GM23248 (cell line): ENCODE data around the gene MYZAP. TPM values are rescaled to one million over a fixed set of nuclear protein-coding genes. Genes with fewer than 3 reads are reported as not detected.

ENCODE experiments used
- DNase-seq: peaks from one replicate; pipeline ENCODE4 v3.0.0-alpha.2; 2015
- H2AFZ ChIP-seq: fragments of 200-600 bp; sonication (generic); 2 replicates; pipeline ENCODE4 v1.6.1; 2016; ENCODE audit warnings: antibody characterized with exemption
- H3F3A ChIP-seq: fragments of 200-600 bp; sonication (generic); 2 replicates; pipeline ENCODE4 v1.6.1; 2016; ENCODE audit warnings: mild to moderate bottlenecking, antibody characterized with exemption, mixed run types; ENCODE audit not compliant: insufficient read depth
- H3K27ac ChIP-seq: fragments of 200-600 bp; sonication (generic); 2 replicates; pipeline ENCODE4 v1.5.1; 2016; ENCODE audit warnings: mild to moderate bottlenecking
- H3K27me3 ChIP-seq: fragments of 200-600 bp; sonication (generic); replicated peaks from 2 replicates; pipeline ENCODE4 v1.6.1; 2016; ENCODE audit warnings: mild to moderate bottlenecking; ENCODE audit not compliant: insufficient read depth
- H3K36me3 ChIP-seq: fragments of 200-600 bp; sonication (generic); 2 replicates; pipeline ENCODE4 v1.6.1; 2016; ENCODE audit warnings: low read depth, mild to moderate bottlenecking
- H3K4me1 ChIP-seq: fragments of 200-600 bp; sonication (generic); 2 replicates; pipeline ENCODE4 v1.6.1; 2016; ENCODE audit warnings: mild to moderate bottlenecking; ENCODE audit not compliant: insufficient read depth
- H3K4me2 ChIP-seq: fragments of 200-600 bp; sonication (generic); one replicate; pipeline ENCODE4 v1.6.1; 2016; ENCODE audit warnings: mild to moderate bottlenecking; ENCODE audit not compliant: unreplicated experiment
- H3K4me3 ChIP-seq: fragments of 200-600 bp; sonication (generic); 2 replicates; pipeline ENCODE4 v1.5.1; 2016; ENCODE audit warnings: mild to moderate bottlenecking
- H3K79me2 ChIP-seq: fragments of 200-600 bp; sonication (generic); 2 replicates; pipeline ENCODE4 v1.6.1; 2016; ENCODE audit warnings: mild to moderate bottlenecking; ENCODE audit not compliant: insufficient read depth
- H3K9ac ChIP-seq: fragments of 200-600 bp; sonication (generic); 2 replicates; pipeline ENCODE4 v1.6.1; 2016; ENCODE audit warnings: mild to moderate bottlenecking
- H3K9me2 ChIP-seq: fragments of 200-600 bp; sonication (generic); 2 replicates; pipeline ENCODE4 v1.6.1; 2016; ENCODE audit warnings: mixed run types, mild to moderate bottlenecking, moderate library complexity; ENCODE audit not compliant: insufficient read depth
- H3K9me3 ChIP-seq: fragments of 200-600 bp; sonication (generic); one replicate; pipeline ENCODE4 v1.6.1; 2017; ENCODE audit warnings: low read depth
- H4K20me1 ChIP-seq: fragments of 200-600 bp; sonication (generic); 2 replicates; pipeline ENCODE4 v1.6.0; 2016; ENCODE audit not compliant: insufficient read depth
- EZH2 ChIP-seq: fragments of 200-600 bp; sonication (generic); IDR thresholded peaks from 2 replicates; pipeline ENCODE4 v1.6.1; 2018; ENCODE audit warnings: antibody characterized with exemption, mild to moderate bottlenecking; ENCODE audit not compliant: insufficient read depth, poor library complexity, severe bottlenecking
- EZH2phosphoT487 ChIP-seq: fragments of 200-600 bp; sonication (generic); IDR thresholded peaks from 2 replicates; pipeline ENCODE4 v1.6.1; 2018; ENCODE audit warnings: antibody characterized with exemption, moderate library complexity, mild to moderate bottlenecking, low read depth; ENCODE audit not compliant: insufficient read depth
- WGBS, 2 experiments: methylation state at CpG; one replicate each; pipeline ENCODE4 v1.1.6; 2015 to 2017; ENCODE audit warnings: low lambda C conversion rate in 2 of 2, low coverage in 1 of 2; ENCODE audit errors: missing lambda C conversion rate in 2 of 2; 5-methylcytosine and 5-hydroxymethylcytosine counted together
- in situ Hi-C: fragments of 300-500 bp; cut with MboI; formaldehyde crosslinking; loops from 2 replicates; pipeline ENCODE4 v1.15.0; 2020
- polyA plus RNA-seq: library from polyadenylated mRNA; unstranded; fragments of >200 nt; fragmentation: Nextera tagmentation; extraction: Ambion mirVana; gene quantifications from 2 replicates; pipeline ENCODE4 v1.2.1, GENCODE V29; 2016
- total RNA-seq: library from RNA; depleted of rRNA; stranded (reverse); fragments of >200 nt; shearing (Covaris generic); gene quantifications from 2 replicates; pipeline ENCODE4 v1.2.3, GENCODE V29; 2014

MYZAP gene
- total and polyA plus RNA-seq, 2 experiments from 2014 or later: 0.11 TPM; not detected in 1

DNA sequence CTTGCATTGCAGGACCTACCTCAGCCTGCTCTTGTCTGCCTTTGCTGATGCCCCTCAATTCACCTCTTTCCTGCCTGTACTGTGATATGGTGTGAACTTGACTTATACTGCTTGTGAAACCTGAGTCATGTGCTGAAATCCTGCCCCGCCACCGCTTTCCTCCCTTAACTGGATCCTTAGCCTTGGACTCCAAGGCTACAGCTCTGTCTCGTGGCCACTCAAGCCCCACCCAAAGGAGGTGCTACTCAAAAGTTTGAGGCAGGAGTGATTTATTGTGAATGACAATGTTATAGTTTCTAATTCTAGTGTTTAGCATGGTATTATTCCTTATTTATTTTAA is 56.1 kb downstream of the MYZAP start:
- Histone ChIP-seq H3K36me3 (no peaks in the 10 kb centered on the region), H3K4me1 (peaks cover 25% of the 10 kb centered on the region), H3K27me3 (no peaks in the 10 kb centered on the region), H3K9me2 (no peaks in the 10 kb centered on the region), H4K20me1 (no peaks in the 10 kb centered on the region), H3K9ac (no peak overlapping the region), H3K27ac (peak overlapping the region; percentile 47), H3K9me3 (no peaks in the 10 kb centered on the region), H3F3A (peaks cover 16% of the 10 kb centered on the region), H3K79me2 (no peaks in the 10 kb centered on the region), H2AFZ (peak overlapping the region; percentile 16; the same call in 1 of the 2 replicates), H3K4me2 (peak overlapping the region; percentile 16), H3K4me3 (no peak overlapping the region)
- TF ChIP-seq EZH2: no peak
- in situ Hi-C loops: loop anchor here (25.0 kb wide), 1 partner anchor 215 kb away; no protein-coding TSS in a partner anchor
- peak; percentile 85 for DNase-seq
- 11 to 18% methylated on average over 3 of the region's 3 CpGs for WGBS, 2 experiments

DNA sequence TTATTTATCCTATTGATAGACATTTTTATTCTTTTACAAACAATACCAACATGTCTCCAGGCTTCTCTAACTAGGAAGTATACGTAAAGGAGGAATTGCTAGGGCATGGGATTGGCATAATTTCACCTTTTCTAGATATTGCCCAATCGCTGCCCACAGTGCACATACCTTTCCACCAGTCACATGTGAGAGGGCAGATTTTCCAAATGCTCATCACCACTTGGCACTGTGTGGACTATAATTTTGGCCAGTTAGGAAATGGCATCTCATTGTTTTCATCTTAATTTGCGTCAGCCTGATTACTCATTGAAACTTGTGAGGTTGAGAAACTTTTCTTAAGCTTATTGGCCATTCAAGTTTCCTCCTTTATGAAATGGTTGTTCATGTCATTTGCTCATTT is 57.4 kb downstream of the MYZAP start:
- Histone ChIP-seq H3K9me2 (no peaks in the 10 kb centered on the region), H3K27ac (peak overlapping the region; percentile 69), H2AFZ (no peak overlapping the region), H3K9ac (no peak overlapping the region), H3F3A (peaks cover 16% of the 10 kb centered on the region), H3K9me3 (no peaks in the 10 kb centered on the region), H3K4me1 (peaks cover 27% of the 10 kb centered on the region), H4K20me1 (no peaks in the 10 kb centered on the region), H3K79me2 (no peaks in the 10 kb centered on the region), H3K36me3 (no peaks in the 10 kb centered on the region), H3K4me2 (no peak overlapping the region), H3K27me3 (no peaks in the 10 kb centered on the region), H3K4me3 (no peak overlapping the region)
- peak; percentile 89 for DNase-seq
- in situ Hi-C loops: loop anchor here (25.0 kb wide), 1 partner anchor 213 kb away; no protein-coding TSS in a partner anchor
- WGBS, 2 experiments: 62 to 65% methylated on average over 3 of the region's 3 CpGs
- TF ChIP-seq EZH2phosphoT487: no peak
- TF ChIP-seq EZH2: no peak

DNA sequence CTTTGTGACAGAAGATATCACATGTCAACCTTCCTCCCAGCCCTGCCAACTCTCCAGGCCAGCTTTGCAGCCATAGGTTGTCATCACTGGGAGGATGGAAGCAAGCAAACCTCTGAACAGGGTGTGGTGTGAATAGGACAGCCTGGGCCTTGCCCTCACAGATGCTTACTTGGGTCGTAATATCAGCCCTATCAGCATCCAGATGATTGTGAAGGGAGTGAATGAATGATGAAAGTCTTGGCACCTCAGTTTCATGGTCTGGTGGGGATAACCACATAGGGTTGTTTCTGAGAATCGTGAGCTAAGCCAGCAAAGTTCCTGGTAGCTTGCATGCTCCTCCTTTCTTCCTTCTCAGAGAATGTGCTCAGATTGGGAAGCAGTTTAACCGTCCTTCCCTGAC is 59.7 kb downstream of the MYZAP start:
- peaks cover 36% of the 10 kb centered on the region for H3K4me1 ChIP-seq
- TF ChIP-seq EZH2: no peak
- TF ChIP-seq EZH2phosphoT487: no peak
- H3K4me2 ChIP-seq: no peak overlapping the region
- no peaks in the 10 kb centered on the region for H3K36me3 ChIP-seq
- no peak for DNase-seq
- no peaks in the 10 kb centered on the region for H4K20me1 ChIP-seq
- no peak overlapping the region for H3K27ac ChIP-seq
- no peak overlapping the region for H3K9ac ChIP-seq
- no peaks in the 10 kb centered on the region for H3K9me3 ChIP-seq
- peaks cover 21% of the 10 kb centered on the region for H3F3A ChIP-seq
- no peaks in the 10 kb centered on the region for H3K27me3 ChIP-seq
- WGBS, 2 experiments: 51 to 52% methylated on average over 3 of the region's 3 CpGs
- H3K79me2 ChIP-seq: no peaks in the 10 kb centered on the region
- no peak overlapping the region for H3K4me3 ChIP-seq
- in situ Hi-C loops: no loop called here
- H2AFZ ChIP-seq: no peak overlapping the region
- no peaks in the 10 kb centered on the region for H3K9me2 ChIP-seq

DNA sequence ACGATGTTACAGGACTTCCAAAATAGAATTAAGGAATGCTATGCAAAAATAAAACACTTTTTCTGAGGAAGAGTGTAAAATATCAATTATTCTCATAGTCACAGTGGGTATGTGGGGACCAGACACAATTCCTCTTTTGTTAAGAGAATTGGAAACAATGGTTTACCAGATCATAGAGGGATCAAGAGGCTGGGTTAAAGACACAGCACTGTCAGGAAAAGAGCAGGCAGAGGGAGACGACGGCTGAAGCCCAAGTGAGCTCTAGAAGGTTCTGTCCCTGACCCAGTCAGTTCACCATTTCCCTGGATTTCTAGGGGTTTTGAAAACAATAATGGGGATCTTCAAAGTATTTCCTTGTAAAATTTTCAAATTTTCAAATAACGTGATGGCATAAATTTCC is 60.8 kb downstream of the MYZAP start:
- no peak for DNase-seq
- Histone ChIP-seq H3K4me2 (no peak overlapping the region), H3F3A (peaks cover 21% of the 10 kb centered on the region), H3K27me3 (no peaks in the 10 kb centered on the region), H3K9ac (no peak overlapping the region), H3K4me1 (peaks cover 34% of the 10 kb centered on the region), H3K79me2 (no peaks in the 10 kb centered on the region), H3K36me3 (no peaks in the 10 kb centered on the region), H2AFZ (no peak overlapping the region), H3K9me3 (no peaks in the 10 kb centered on the region), H3K9me2 (no peaks in the 10 kb centered on the region), H3K27ac (no peak overlapping the region), H3K4me3 (no peak overlapping the region), H4K20me1 (no peaks in the 10 kb centered on the region)
- 91 to 93% methylated on average over 4 of the region's 4 CpGs for WGBS, 2 experiments
- TF ChIP-seq EZH2: no peak
- TF ChIP-seq EZH2phosphoT487: no peak
- in situ Hi-C loops: no loop called here

DNA sequence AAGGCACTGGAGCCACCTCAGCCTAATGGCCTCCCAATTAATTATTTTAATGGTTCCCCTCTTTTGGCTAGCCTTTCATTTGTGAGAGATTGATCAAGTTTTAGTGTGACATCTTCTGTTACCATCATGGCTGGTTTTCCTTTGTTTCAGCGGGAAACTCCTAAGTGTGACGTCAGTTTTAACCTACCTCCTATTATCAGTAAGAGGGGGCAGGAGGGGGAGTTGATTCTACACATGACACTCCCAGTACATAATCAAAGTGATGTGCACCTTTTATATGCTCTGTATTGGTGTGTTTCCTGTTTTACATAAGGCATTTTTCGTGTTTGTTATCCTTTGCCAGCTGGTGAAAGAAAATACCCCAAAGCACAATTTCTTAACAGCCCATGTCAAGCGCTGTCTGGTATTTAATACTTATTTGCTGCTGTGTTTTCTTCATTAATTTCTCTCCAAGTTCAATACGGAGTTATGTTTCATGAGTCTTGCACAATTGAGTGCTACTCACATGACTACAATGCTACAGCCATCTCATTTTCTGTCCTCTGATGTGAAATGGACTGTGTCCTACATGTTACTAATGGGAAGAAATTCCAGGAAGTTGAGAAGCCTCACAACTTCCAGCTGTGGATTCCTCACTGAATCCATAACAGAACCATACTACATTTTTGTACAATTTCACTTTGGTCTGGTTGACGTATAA is 62.6 kb downstream of the MYZAP start:
- H3K27me3 ChIP-seq: no peaks in the 10 kb centered on the region
- peak overlapping the region; percentile 35 for H3K4me3 ChIP-seq
- peak overlapping the region; percentile 50 for H3K9ac ChIP-seq
- H3K4me2 ChIP-seq: peak overlapping the region; percentile 65
- no peaks in the 10 kb centered on the region for H3K79me2 ChIP-seq
- in situ Hi-C loops: no loop called here
- no peaks in the 10 kb centered on the region for H3K36me3 ChIP-seq
- H3K27ac ChIP-seq: peak overlapping the region; percentile 72
- H3F3A ChIP-seq: peaks cover 12% of the 10 kb centered on the region
- H4K20me1 ChIP-seq: no peaks in the 10 kb centered on the region
- H2AFZ ChIP-seq: peak overlapping the region; percentile 77
- peaks cover 18% of the 10 kb centered on the region for H3K4me1 ChIP-seq
- TF ChIP-seq EZH2phosphoT487 (no peak), EZH2 (no peak)
- DNase-seq: peak; percentile 86
- no peaks in the 10 kb centered on the region for H3K9me2 ChIP-seq
- no peaks in the 10 kb centered on the region for H3K9me3 ChIP-seq
- WGBS, 2 experiments: 29% methylated on average over 6 of the region's 6 CpGs
